Mesenteric fat pad (tissue), 1 donor: ENCODE measurements around the gene SLC25A31. TPM values are rescaled to one million over a fixed set of nuclear protein-coding genes. Genes with fewer than 3 reads are reported as not detected.
A peak's percentile ranks its signal among the peaks of the same experiment; 100 is the strongest.

ENCODE experiments used
- DNase-seq: peaks from one replicate; pipeline ENCODE4 v3.0.0-alpha.2; 2020; ENCODE audit warnings: low spot score
- total RNA-seq: library from RNA; stranded (reverse); fragmentation: NEBNext Ultra II Directional; extraction: Animal tissue kit (Norgen Biotek cat#: 25700); gene quantifications from one replicate; pipeline ENCODE4 v1.2.1, GENCODE V29; 2021
- donor health status: DM: yes; HTN: yes; CAD: no.

The SLC25A31 gene
- total RNA-seq, 1 donor from 2014 or later: not detected

GRCh38 chr4:127777487-127777886 is 47.3 kb downstream of the SLC25A31 start:
- DNase-seq: no peak

GRCh38 chr4:127778102-127778501 is 47.9 kb downstream of the SLC25A31 start:
- DNase-seq: no peak

- DNase-seq: no peak
Measured at GRCh38 chr4:127780598-127780997, 50.4 kb downstream of the SLC25A31 start.

- no peak for DNase-seq
Measured at GRCh38 chr4:127781300-127782024, 51.3 kb downstream of the SLC25A31 start.

- DNase-seq: no peak
Measured at GRCh38 chr4:127782025-127782274, 51.8 kb downstream of the SLC25A31 start.

GRCh38 chr4:127782275-127783025 is 52.2 kb downstream of the SLC25A31 start, which contains the start of gene HSPA4L:
HSPA4L (plus strand) TSS chr4:127782322; CDS start chr4:127782551, 229 bp downstream.
- peak; percentile 94 for DNase-seq

GRCh38 chr4:127783026-127783769 is 53.0 kb downstream of the SLC25A31 start:
- DNase-seq: no peak

- no peak for DNase-seq
Measured at GRCh38 chr4:127783955-127784770, 54.0 kb downstream of the SLC25A31 start.

- no peak for DNase-seq
Measured at GRCh38 chr4:127788517-127788916, 58.3 kb downstream of the SLC25A31 start.

GRCh38 chr4:127791391-127791790 is 61.2 kb downstream of the SLC25A31 start:
- DNase-seq: no peak

- no peak for DNase-seq
Measured at GRCh38 chr4:127793528-127793927, 63.3 kb downstream of the SLC25A31 start.

- no peak for DNase-seq
Measured at GRCh38 chr4:127799711-127800110, 69.5 kb downstream of the SLC25A31 start.

GRCh38 chr4:127809173-127809800 is 79.1 kb downstream of the SLC25A31 start:
- DNase-seq: no peak

GRCh38 chr4:127810551-127810950 is 80.4 kb downstream of the SLC25A31 start:
- DNase-seq: no peak

- no peak for DNase-seq
Measured at GRCh38 chr4:127822430-127822829, 92.2 kb downstream of the SLC25A31 start.

Other genes starting within 250 kb of the SLC25A31 start
- gene INTU, start 97.4 kb upstream of the SLC25A31 start, total RNA-seq: 4.6 TPM
- gene HSPA4L, start 51.9 kb downstream of the SLC25A31 start, total RNA-seq: 3.2 TPM
- 0.61 TPM for gene PLK4, start 150.5 kb downstream of the SLC25A31 start, total RNA-seq
- 16.9 TPM for gene MFSD8, start 234.8 kb downstream of the SLC25A31 start, total RNA-seq
- 11.7 TPM for gene ABHD18, start 235.0 kb downstream of the SLC25A31 start, total RNA-seq